ENCODE measurements around the gene NHLRC4. TPM values are rescaled to one million over a fixed set of nuclear protein-coding genes. Genes with fewer than 3 reads are reported as not detected.

NHLRC4 gene
- total RNA-seq, 1 experiment from 2014 or later: 3.7 TPM

GRCh38 chr16:523097-523741 is 43.6 kb upstream of the NHLRC4 start:
- no peak overlapping the region for H2AFZ ChIP-seq (ENCODE audit: low read length)
- no peaks in the 10 kb centered on the region for H3K9me3 ChIP-seq (ENCODE audit: low read length)
- H3K4me1 ChIP-seq (ENCODE audit: low read length): peaks cover 17% of the 10 kb centered on the region
- no peak overlapping the region for H3K4me2 ChIP-seq (ENCODE audit: low read depth, low read length, poor library complexity, severe bottlenecking)
- H3K4me3 ChIP-seq (ENCODE audit: low read length): no peak overlapping the region
- no peaks in the 10 kb centered on the region; the same call in 1 of the 2 replicates for H4K20me1 ChIP-seq (ENCODE audit: insufficient read depth, low read depth, low read length)
- H3K9me2 ChIP-seq (replicated peaks; ENCODE audit: insufficient read depth, low read length): no peaks in the 10 kb centered on the region
- peaks cover 14% of the 10 kb centered on the region for H3K79me2 ChIP-seq (ENCODE audit: low read length)
- no peak for DNase-seq
- H3K27ac ChIP-seq (ENCODE audit: low read length): no peak overlapping the region
- no peaks in the 10 kb centered on the region for H3K27me3 ChIP-seq (ENCODE audit: low read length)
- no peak overlapping the region for H3K9ac ChIP-seq (ENCODE audit: low read length)
- no peaks in the 10 kb centered on the region for H3K36me3 ChIP-seq (ENCODE audit: insufficient read depth, low read length)

GRCh38 chr16:524274-525040 is 42.3 kb upstream of the NHLRC4 start:
- peaks cover 22% of the 10 kb centered on the region for H3K4me1 ChIP-seq (ENCODE audit: low read length)
- no peak for DNase-seq
- H3K27me3 ChIP-seq (ENCODE audit: low read length): no peaks in the 10 kb centered on the region
- H3K36me3 ChIP-seq (ENCODE audit: insufficient read depth, low read length): no peaks in the 10 kb centered on the region
- H4K20me1 ChIP-seq (ENCODE audit: insufficient read depth, low read depth, low read length): peaks cover 5% of the 10 kb centered on the region; the same call in 1 of the 2 replicates
- no peaks in the 10 kb centered on the region for H3K9me3 ChIP-seq (ENCODE audit: low read length)
- peaks cover 27% of the 10 kb centered on the region for H3K79me2 ChIP-seq (ENCODE audit: low read length)
- no peaks in the 10 kb centered on the region for H3K9me2 ChIP-seq (replicated peaks; ENCODE audit: insufficient read depth, low read length)
- H3K9ac ChIP-seq (ENCODE audit: low read length): no peak overlapping the region
- no peak overlapping the region for H3K4me2 ChIP-seq (ENCODE audit: low read depth, low read length, poor library complexity, severe bottlenecking)
- H3K27ac ChIP-seq (ENCODE audit: low read length): no peak overlapping the region
- no peak overlapping the region for H3K4me3 ChIP-seq (ENCODE audit: low read length)
- H2AFZ ChIP-seq (ENCODE audit: low read length): no peak overlapping the region

- peaks cover 33% of the 10 kb centered on the region for H3K79me2 ChIP-seq (ENCODE audit: low read length)
- peaks cover 11% of the 10 kb centered on the region for H4K20me1 ChIP-seq (ENCODE audit: insufficient read depth, low read depth, low read length)
- H3K4me3 ChIP-seq (ENCODE audit: low read length): no peak overlapping the region
- H3K9me3 ChIP-seq (ENCODE audit: low read length): no peaks in the 10 kb centered on the region
- peak overlapping the region; percentile 69; the same call in 1 of the 2 replicates for H3K27ac ChIP-seq (ENCODE audit: low read length)
- no peaks in the 10 kb centered on the region for H3K36me3 ChIP-seq (ENCODE audit: insufficient read depth, low read length)
- DNase-seq: no peak
- peaks cover 25% of the 10 kb centered on the region for H3K4me1 ChIP-seq (ENCODE audit: low read length)
- H3K9ac ChIP-seq (ENCODE audit: low read length): 0 out of 2 replicates have a peak overlapping the region, but pooled peaks have one; percentile 99
- no peaks in the 10 kb centered on the region for H3K9me2 ChIP-seq (replicated peaks; ENCODE audit: insufficient read depth, low read length)
- peak overlapping the region; percentile 91 for H3K4me2 ChIP-seq (ENCODE audit: low read depth, low read length, poor library complexity, severe bottlenecking)
- no peak overlapping the region for H2AFZ ChIP-seq (ENCODE audit: low read length)
- H3K27me3 ChIP-seq (ENCODE audit: low read length): no peaks in the 10 kb centered on the region
Measured at GRCh38 chr16:525123-525519, 41.7 kb upstream of the NHLRC4 start.

GRCh38 chr16:525520-526180 is 41.2 kb upstream of the NHLRC4 start:
- no peaks in the 10 kb centered on the region for H3K9me3 ChIP-seq (ENCODE audit: low read length)
- H3K27ac ChIP-seq (ENCODE audit: low read length): peak overlapping the region; percentile 69
- peaks cover 17% of the 10 kb centered on the region for H4K20me1 ChIP-seq (ENCODE audit: insufficient read depth, low read depth, low read length)
- peak overlapping the region; percentile 78 for H3K4me3 ChIP-seq (ENCODE audit: low read length)
- no peak for DNase-seq
- no peaks in the 10 kb centered on the region for H3K9me2 ChIP-seq (replicated peaks; ENCODE audit: insufficient read depth, low read length)
- no peaks in the 10 kb centered on the region for H3K27me3 ChIP-seq (ENCODE audit: low read length)
- H3K36me3 ChIP-seq (ENCODE audit: insufficient read depth, low read length): no peaks in the 10 kb centered on the region
- peak overlapping the region; percentile 99 for H3K9ac ChIP-seq (ENCODE audit: low read length)
- H3K4me1 ChIP-seq (ENCODE audit: low read length): peaks cover 25% of the 10 kb centered on the region
- peaks cover 39% of the 10 kb centered on the region for H3K79me2 ChIP-seq (ENCODE audit: low read length)
- H3K4me2 ChIP-seq (ENCODE audit: low read depth, low read length, poor library complexity, severe bottlenecking): peak overlapping the region; percentile 91
- H2AFZ ChIP-seq (ENCODE audit: low read length): no peak overlapping the region

GRCh38 chr16:526181-527014 is 40.4 kb upstream of the NHLRC4 start:
- Histone ChIP-seq H3K4me3 (ENCODE audit: low read length) (peak overlapping the region; percentile 78), H3K9ac (ENCODE audit: low read length) (peak overlapping the region; percentile 99), H3K9me2 (replicated peaks; ENCODE audit: insufficient read depth, low read length) (no peaks in the 10 kb centered on the region), H2AFZ (ENCODE audit: low read length) (peak overlapping the region; percentile 26; the same call in 1 of the 2 replicates), H3K27ac (ENCODE audit: low read length) (peak overlapping the region; percentile 69), H3K9me3 (ENCODE audit: low read length) (no peaks in the 10 kb centered on the region), H3K27me3 (ENCODE audit: low read length) (no peaks in the 10 kb centered on the region), H3K4me2 (ENCODE audit: low read depth, low read length, poor library complexity, severe bottlenecking) (peak overlapping the region; percentile 91), H4K20me1 (ENCODE audit: insufficient read depth, low read depth, low read length) (peaks cover 20% of the 10 kb centered on the region), H3K36me3 (ENCODE audit: insufficient read depth, low read length) (no peaks in the 10 kb centered on the region), H3K79me2 (ENCODE audit: low read length) (peaks cover 46% of the 10 kb centered on the region), H3K4me1 (ENCODE audit: low read length) (peaks cover 25% of the 10 kb centered on the region)
- peak; percentile 70 for DNase-seq

- Histone ChIP-seq H3K79me2 (ENCODE audit: low read length) (peaks cover 55% of the 10 kb centered on the region), H3K9me3 (ENCODE audit: low read length) (no peaks in the 10 kb centered on the region), H3K4me1 (ENCODE audit: low read length) (peaks cover 25% of the 10 kb centered on the region), H3K4me3 (ENCODE audit: low read length) (peak within 1 kb of the TSS; percentile 91), H3K27ac (ENCODE audit: low read length) (peak within 1 kb of the TSS; percentile 69), H3K9ac (ENCODE audit: low read length) (peak within 1 kb of the TSS; percentile 99), H3K36me3 (ENCODE audit: insufficient read depth, low read length) (no peaks in the 10 kb centered on the region), H2AFZ (ENCODE audit: low read length) (peak within 1 kb of the TSS; percentile 26; the same call in 1 of the 2 replicates), H4K20me1 (ENCODE audit: insufficient read depth, low read depth, low read length) (peaks cover 20% of the 10 kb centered on the region), H3K27me3 (ENCODE audit: low read length) (no peaks in the 10 kb centered on the region), H3K4me2 (ENCODE audit: low read depth, low read length, poor library complexity, severe bottlenecking) (peak within 1 kb of the TSS; percentile 91), H3K9me2 (replicated peaks; ENCODE audit: insufficient read depth, low read length) (no peaks in the 10 kb centered on the region)
- peak; percentile 96 for DNase-seq
Measured at GRCh38 chr16:527015-527903, 39.5 kb upstream of the NHLRC4 start, which contains the start of gene CAPN15. Gene CAPN15, plus strand, starts transcription at chr16:527712. Its CDS starts 19,127 bp downstream, at chr16:546839.

Data from Karpas-422 (cell line).